ENCODE results near the gene CNTNAP3B. TPM values are rescaled to one million over a fixed set of nuclear protein-coding genes. Genes with fewer than 3 reads are reported as not detected.

CNTNAP3B gene
- 9.5 and 29.5 TPM in 2 replicates for total RNA-seq

DNA sequence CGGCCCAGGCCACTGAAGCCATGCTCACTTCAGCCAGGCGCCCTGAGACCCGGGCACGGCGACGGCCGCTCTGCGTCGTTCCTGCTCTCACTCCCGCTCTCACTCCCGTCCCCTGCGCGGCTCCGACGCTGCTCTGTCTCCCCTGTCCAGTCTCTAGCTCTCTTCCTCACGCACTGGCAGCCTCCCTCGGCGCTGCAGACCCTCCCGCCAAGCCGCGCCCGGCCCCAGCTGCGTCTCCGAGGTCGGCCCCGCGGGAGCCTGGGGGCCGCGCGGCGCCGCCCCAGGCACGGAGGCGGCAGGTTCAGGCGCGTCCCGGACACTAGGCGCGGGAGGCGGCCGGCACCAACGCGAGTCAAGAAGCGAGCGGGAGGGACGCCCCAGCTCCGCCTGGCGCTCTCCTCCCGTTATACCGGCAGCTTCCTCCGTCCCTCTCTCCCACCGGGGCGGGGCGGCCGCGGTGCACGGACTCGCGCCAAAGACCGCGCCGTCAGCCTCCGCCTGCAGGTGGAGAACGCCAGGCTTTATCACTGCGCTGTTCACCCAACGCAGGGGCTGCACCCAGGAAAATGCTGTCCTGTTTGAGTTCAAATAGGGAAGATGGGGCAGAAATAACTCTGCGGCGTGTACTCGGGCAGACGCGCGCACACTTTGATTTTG lies at the start of gene CNTNAP3B:
TSS of gene CNTNAP3B (minus strand) at position 354 of the 657 bp plus-strand sequence. CDS start at position 22, 332 bp downstream.

Other genes starting within 250 kb of the CNTNAP3B start
- gene SPATA31A6, start 54.2 kb upstream of the CNTNAP3B start, total RNA-seq, result not detected in 2 replicates

Data from smooth muscle cell of the umbilical artery (primary cell).